GM23338 (cell line): ENCODE measurements around the gene RRAS2. TPM values are rescaled to one million over a fixed set of nuclear protein-coding genes. Genes with fewer than 3 reads are reported as not detected.

Experiments used
- ATAC-seq: fragments of 200-7000 bp; cut with Tn5 transposase; 3 replicates; pipeline ENCODE4 v1.9.1; 2020
- DNase-seq: peaks from one replicate; pipeline ENCODE4 v3.0.0-alpha.2; 2015; ENCODE audit warnings: low spot score
- H2AFZ ChIP-seq: fragments of 200-600 bp; sonication (generic); 2 replicates; pipeline ENCODE4 v1.8.0; 2016; ENCODE audit warnings: antibody characterized with exemption, mild to moderate bottlenecking, moderate library complexity
- H3F3A ChIP-seq: fragments of 200-600 bp; sonication (generic); replicated peaks from 2 replicates; pipeline ENCODE4 v1.8.0; 2017; ENCODE audit warnings: antibody characterized with exemption, mixed run types, low read depth
- H3K27ac ChIP-seq: fragments of 200-600 bp; sonication (generic); 2 replicates; pipeline ENCODE4 v1.6.1; 2016; ENCODE audit warnings: low read depth
- H3K27me3 ChIP-seq: fragments of 200-600 bp; sonication (generic); 2 replicates; pipeline ENCODE4 v1.8.0; 2016; ENCODE audit warnings: mild to moderate bottlenecking, mixed run types, moderate library complexity; ENCODE audit not compliant: insufficient read depth
- H3K36me3 ChIP-seq: fragments of 200-600 bp; sonication (generic); 2 replicates; pipeline ENCODE4 v1.8.0; 2016; ENCODE audit warnings: mild to moderate bottlenecking; ENCODE audit not compliant: insufficient read depth
- H3K4me1 ChIP-seq: fragments of 200-600 bp; sonication (generic); 2 replicates; pipeline ENCODE4 v1.8.0; 2016; ENCODE audit warnings: mild to moderate bottlenecking, moderate library complexity; ENCODE audit not compliant: insufficient read depth
- H3K4me2 ChIP-seq: fragments of 200-600 bp; sonication (generic); 2 replicates; pipeline ENCODE4 v1.7.1; 2017; ENCODE audit warnings: mixed run types
- H3K4me3 ChIP-seq: fragments of 200-600 bp; sonication (generic); 2 replicates; pipeline ENCODE4 v1.6.1; 2016; ENCODE audit warnings: mixed run types
- H3K79me2 ChIP-seq: fragments of 200-600 bp; sonication (generic); replicated peaks from 2 replicates; pipeline ENCODE4 v1.8.0; 2017; ENCODE audit warnings: mild to moderate bottlenecking; ENCODE audit not compliant: insufficient read depth
- H3K9me2 ChIP-seq: fragments of 200-600 bp; sonication (generic); 2 replicates; pipeline ENCODE4 v1.8.0; 2017; ENCODE audit not compliant: insufficient read depth
- H4K20me1 ChIP-seq: fragments of 200-600 bp; sonication (generic); replicated peaks from 2 replicates; pipeline ENCODE4 v1.8.0; 2017; ENCODE audit warnings: mild to moderate bottlenecking; ENCODE audit not compliant: insufficient read depth
- H3K27ac Mint-ChIP-seq: 2 replicates; pipeline ENCODE4 v1.8.0; 2020; ENCODE audit warnings: inconsistent platforms, mild to moderate bottlenecking, moderate library complexity, mixed read lengths
- H3K27me3 Mint-ChIP-seq: 3 replicates; pipeline ENCODE4 v1.8.0; 2022; ENCODE audit warnings: low read depth, mild to moderate bottlenecking, moderate library complexity, mixed read lengths, inconsistent platforms; ENCODE audit not compliant: insufficient read depth, poor library complexity
- H3K36me3 Mint-ChIP-seq: 3 replicates; pipeline ENCODE4 v1.8.0; 2021; ENCODE audit warnings: low read depth, mild to moderate bottlenecking, inconsistent platforms, moderate library complexity, mixed read lengths
- H3K4me1 Mint-ChIP-seq: 3 replicates; pipeline ENCODE4 v1.8.0; 2020; ENCODE audit warnings: mild to moderate bottlenecking, inconsistent platforms, mixed read lengths
- H3K4me3 Mint-ChIP-seq: 3 replicates; pipeline ENCODE4 v1.8.0; 2021; ENCODE audit warnings: moderate library complexity, mild to moderate bottlenecking, inconsistent platforms, mixed read lengths
- H3K9me3 Mint-ChIP-seq: 3 replicates; pipeline ENCODE4 v1.8.0; 2020; ENCODE audit warnings: moderate library complexity, mild to moderate bottlenecking, inconsistent platforms, mixed read lengths
- CREB1 ChIP-seq: fragments of 250-450 bp; sonication (Bioruptor Pico); IDR thresholded peaks from 2 replicates; pipeline ENCODE4 v1.5.0; 2020; ENCODE audit warnings: low read depth, mild to moderate bottlenecking, moderate library complexity
- CTCF ChIP-seq, 2 experiments: fragments of 200-600 bp in 1 of 2; sonication (generic) in 1 of 2; conservative IDR thresholded peaks; 2 replicates each; pipeline versions ENCODE4 v1.5.1 to v1.6.1; 2016 to 2017; ENCODE audit warnings: antibody characterized with exemption in 2 of 2, low read depth in 2 of 2, mild to moderate bottlenecking in 2 of 2, moderate library complexity in 1 of 2
- ETS1 ChIP-seq: IDR thresholded peaks from 2 replicates; pipeline ENCODE4 v1.6.1; 2016; ENCODE audit warnings: antibody characterized with exemption
- EZH2 ChIP-seq: fragments of 200-600 bp; sonication (generic); IDR thresholded peaks from one replicate; pipeline ENCODE4 v1.8.0; 2017; ENCODE audit warnings: antibody characterized with exemption, mild to moderate bottlenecking, low read depth; ENCODE audit not compliant: unreplicated experiment
- EZH2phosphoT487 ChIP-seq: fragments of 200-600 bp; sonication (generic); IDR thresholded peaks from one replicate; pipeline ENCODE4 v1.8.1; 2018; ENCODE audit warnings: antibody characterized with exemption; ENCODE audit not compliant: unreplicated experiment
- JUNB ChIP-seq: IDR thresholded peaks from one replicate; pipeline ENCODE4 v1.6.1; 2016; ENCODE audit warnings: antibody characterized with exemption; ENCODE audit not compliant: unreplicated experiment
- NANOG ChIP-seq: IDR thresholded peaks from 2 replicates; pipeline ENCODE4 v1.6.1; 2016; ENCODE audit warnings: antibody characterized with exemption, borderline replicate concordance
- POLR2AphosphoS5 ChIP-seq: IDR thresholded peaks from 2 replicates; pipeline ENCODE4 v1.6.1; 2016; ENCODE audit warnings: antibody characterized with exemption, low read depth
- REST ChIP-seq: IDR thresholded peaks from one replicate; pipeline ENCODE4 v1.6.1; 2018; ENCODE audit warnings: antibody characterized with exemption; ENCODE audit not compliant: unreplicated experiment
- STAT1 ChIP-seq: IDR thresholded peaks from one replicate; pipeline ENCODE4 v1.6.1; 2016; ENCODE audit warnings: antibody characterized with exemption; ENCODE audit not compliant: unreplicated experiment
- ZNF114 ChIP-seq: fragments of 250-450 bp; sonication (Bioruptor Pico); IDR thresholded peaks from 2 replicates; pipeline ENCODE4 v1.5.0; 2020; ENCODE audit warnings: mild to moderate bottlenecking, moderate library complexity
- ZNF331 ChIP-seq: fragments of 250-450 bp; sonication (Bioruptor Pico); IDR thresholded peaks from 2 replicates; pipeline ENCODE4 v1.5.0; 2020; ENCODE audit warnings: low read depth, mild to moderate bottlenecking, moderate library complexity
- ZNF462 ChIP-seq: fragments of 250-450 bp; sonication (Bioruptor Pico); IDR thresholded peaks from 2 replicates; pipeline ENCODE4 v1.5.0; 2020; ENCODE audit warnings: mild to moderate bottlenecking, moderate library complexity
- polyA plus RNA-seq: library from polyadenylated mRNA; unstranded; fragments of >200 nt; fragmentation: Nextera tagmentation; extraction: Ambion mirVana; gene quantifications from 2 replicates; pipeline ENCODE4 v1.2.1, GENCODE V29; 2016
- total RNA-seq: library from RNA; depleted of rRNA; stranded (reverse); fragments of >200 nt; shearing (Covaris generic); gene quantifications from 2 replicates; pipeline ENCODE4 v1.2.3, GENCODE V29; 2014

Gene RRAS2
- total and polyA plus RNA-seq, 2 experiments from 2014 or later, result 196 to 293 TPM

GRCh38 chr11:14234446-14234845 lies 124.5 kb downstream of the RRAS2 start:
- ATAC-seq (no peak), DNase-seq (no peak)
- H3K9me2 ChIP-seq, result no peaks in the 10 kb centered on the region
- no peak overlapping the region for H2AFZ ChIP-seq
- no peak overlapping the region for H3K27ac ChIP-seq
- no peak overlapping the region for H3K4me2 ChIP-seq
- peaks cover 20% of the 10 kb centered on the region for H3K4me1 ChIP-seq
- no peaks in the 10 kb centered on the region for H3K36me3 ChIP-seq
- no peak overlapping the region for H3K4me3 ChIP-seq
- no peaks in the 10 kb centered on the region for H3K79me2 ChIP-seq
- H4K20me1 ChIP-seq, result no peaks in the 10 kb centered on the region
- no peaks in the 10 kb centered on the region for H3K27me3 ChIP-seq
- no peaks in the 10 kb centered on the region for H3K36me3 Mint-ChIP-seq
- H3K27ac Mint-ChIP-seq, result no peak overlapping the region
- no peak overlapping the region for H3K4me3 Mint-ChIP-seq
- no peak for TF ChIP-seq ZNF331
- TF ChIP-seq ZNF114 (CRISPR knock-in tag), result no peak
- TF ChIP-seq EZH2, result no peak
- no peak for TF ChIP-seq CREB1
- no peak for TF ChIP-seq NANOG
- TF ChIP-seq STAT1, result no peak
- TF ChIP-seq ETS1, result no peak
- no peak for TF ChIP-seq ZNF462 (CRISPR knock-in tag)
- no peak for TF ChIP-seq JUNB
- TF ChIP-seq CTCF (conservative IDR thresholded peaks at IDR 0.05; ENCODE audit: low read depth in 2 of 2), result no peak
- no peak for TF ChIP-seq REST
- TF ChIP-seq EZH2phosphoT487, result no peak
- no peak for TF ChIP-seq POLR2AphosphoS5
- H3F3A ChIP-seq, result no peaks in the 10 kb centered on the region
- H3K9me3 Mint-ChIP-seq, result no peaks in the 10 kb centered on the region
- H3K4me1 Mint-ChIP-seq, result peaks cover 25% of the 10 kb centered on the region
- H3K27me3 Mint-ChIP-seq, result peaks cover 1% of the 10 kb centered on the region
